IMR-90 (cell line): ENCODE results near the gene DARS1.

ENCODE experiments used
- BHLHE40 ChIP-seq: fragments of 150-350 bp; IDR thresholded peaks from 2 replicates; pipeline ENCODE4 v1.6.1; 2016; ENCODE audit warnings: mild to moderate bottlenecking, low read depth, low read length
- MXI1 ChIP-seq: IDR thresholded peaks from 2 replicates; pipeline ENCODE4 v1.6.1; 2012; ENCODE audit warnings: low read depth, mild to moderate bottlenecking, low read length, moderate library complexity, borderline replicate concordance
- POLR2A ChIP-seq: IDR thresholded peaks from 2 replicates; pipeline ENCODE4 v1.6.1; 2012; ENCODE audit warnings: mild to moderate bottlenecking, low read depth, low read length
- RAD21 ChIP-seq: IDR thresholded peaks from 2 replicates; pipeline ENCODE4 v1.6.1; 2012; ENCODE audit warnings: low read length, improper control_type of control experiment
- RFX5 ChIP-seq: IDR thresholded peaks from 2 replicates; pipeline ENCODE4 v1.8.0; 2012; ENCODE audit warnings: low read depth, mild to moderate bottlenecking, low read length, moderate library complexity
- TF ChIP-seq, protein P1 (sequence below): conservative IDR thresholded peaks from 2 replicates; pipeline ENCODE4 v1.5.1; 2012; ENCODE audit warnings: mild to moderate bottlenecking, low read depth, low read length, improper control_type of control experiment
- TF ChIP-seq, protein P2 (sequence below): fragments of 150-350 bp; IDR thresholded peaks from 2 replicates; pipeline ENCODE4 v1.6.1; 2017; ENCODE audit warnings: mild to moderate bottlenecking, antibody characterized with exemption, low read length, low read depth
- TF ChIP-seq, protein P3 (sequence below): fragments of 150-350 bp; IDR thresholded peaks from 2 replicates; pipeline ENCODE4 v1.6.1; 2016; ENCODE audit warnings: low read depth, mild to moderate bottlenecking, low read length, moderate library complexity, borderline replicate concordance

DNA sequence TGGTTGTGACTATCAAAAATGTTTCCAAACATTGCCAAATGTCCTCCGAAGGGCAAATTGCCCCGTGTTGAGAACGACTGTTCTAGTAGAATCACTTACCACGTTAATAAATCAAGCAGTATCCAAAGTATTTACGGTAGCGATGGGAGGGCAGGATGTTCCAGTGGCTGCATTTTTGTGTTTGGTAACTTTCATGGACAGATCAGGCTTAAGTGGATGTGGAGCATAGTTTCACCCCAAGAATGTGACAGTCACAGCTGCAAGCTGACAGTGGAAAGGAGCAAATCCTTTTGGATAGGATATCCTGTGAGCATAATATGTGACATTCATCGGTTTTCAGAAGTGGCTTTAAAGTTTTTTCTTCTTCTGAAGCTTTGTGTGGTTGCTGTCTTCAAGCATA, 46.3 kb upstream of the DARS1 start:
- TF ChIP-seq RAD21 (no peak), RFX5 (no peak), POLR2A (no peak), MXI1 (no peak), BHLHE40 (no peak)
- TF ChIP-seq, protein P1, sequence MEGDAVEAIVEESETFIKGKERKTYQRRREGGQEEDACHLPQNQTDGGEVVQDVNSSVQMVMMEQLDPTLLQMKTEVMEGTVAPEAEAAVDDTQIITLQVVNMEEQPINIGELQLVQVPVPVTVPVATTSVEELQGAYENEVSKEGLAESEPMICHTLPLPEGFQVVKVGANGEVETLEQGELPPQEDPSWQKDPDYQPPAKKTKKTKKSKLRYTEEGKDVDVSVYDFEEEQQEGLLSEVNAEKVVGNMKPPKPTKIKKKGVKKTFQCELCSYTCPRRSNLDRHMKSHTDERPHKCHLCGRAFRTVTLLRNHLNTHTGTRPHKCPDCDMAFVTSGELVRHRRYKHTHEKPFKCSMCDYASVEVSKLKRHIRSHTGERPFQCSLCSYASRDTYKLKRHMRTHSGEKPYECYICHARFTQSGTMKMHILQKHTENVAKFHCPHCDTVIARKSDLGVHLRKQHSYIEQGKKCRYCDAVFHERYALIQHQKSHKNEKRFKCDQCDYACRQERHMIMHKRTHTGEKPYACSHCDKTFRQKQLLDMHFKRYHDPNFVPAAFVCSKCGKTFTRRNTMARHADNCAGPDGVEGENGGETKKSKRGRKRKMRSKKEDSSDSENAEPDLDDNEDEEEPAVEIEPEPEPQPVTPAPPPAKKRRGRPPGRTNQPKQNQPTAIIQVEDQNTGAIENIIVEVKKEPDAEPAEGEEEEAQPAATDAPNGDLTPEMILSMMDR: no peak
- TF ChIP-seq, protein P2, sequence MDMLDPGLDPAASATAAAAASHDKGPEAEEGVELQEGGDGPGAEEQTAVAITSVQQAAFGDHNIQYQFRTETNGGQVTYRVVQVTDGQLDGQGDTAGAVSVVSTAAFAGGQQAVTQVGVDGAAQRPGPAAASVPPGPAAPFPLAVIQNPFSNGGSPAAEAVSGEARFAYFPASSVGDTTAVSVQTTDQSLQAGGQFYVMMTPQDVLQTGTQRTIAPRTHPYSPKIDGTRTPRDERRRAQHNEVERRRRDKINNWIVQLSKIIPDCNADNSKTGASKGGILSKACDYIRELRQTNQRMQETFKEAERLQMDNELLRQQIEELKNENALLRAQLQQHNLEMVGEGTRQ: no peak
- TF ChIP-seq, protein P3, sequence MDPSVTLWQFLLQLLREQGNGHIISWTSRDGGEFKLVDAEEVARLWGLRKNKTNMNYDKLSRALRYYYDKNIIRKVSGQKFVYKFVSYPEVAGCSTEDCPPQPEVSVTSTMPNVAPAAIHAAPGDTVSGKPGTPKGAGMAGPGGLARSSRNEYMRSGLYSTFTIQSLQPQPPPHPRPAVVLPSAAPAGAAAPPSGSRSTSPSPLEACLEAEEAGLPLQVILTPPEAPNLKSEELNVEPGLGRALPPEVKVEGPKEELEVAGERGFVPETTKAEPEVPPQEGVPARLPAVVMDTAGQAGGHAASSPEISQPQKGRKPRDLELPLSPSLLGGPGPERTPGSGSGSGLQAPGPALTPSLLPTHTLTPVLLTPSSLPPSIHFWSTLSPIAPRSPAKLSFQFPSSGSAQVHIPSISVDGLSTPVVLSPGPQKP: no peak
